RWPE2 (cell line): ENCODE measurements around the gene TANC1.

Experiments
- ATAC-seq: fragments of 200-7000 bp; cut with Tn5 transposase; 3 replicates; pipeline ENCODE4 v1.9.1; 2021; ENCODE audit warnings: low read depth
- DNase-seq: peaks from one replicate; pipeline ENCODE4 v3.0.0-alpha.2; 2020; ENCODE audit warnings: low spot score
- H3K27ac ChIP-seq: fragments of 450-650 bp; 2 replicates; pipeline ENCODE4 v1.5.1; 2017; ENCODE audit warnings: mild to moderate bottlenecking; ENCODE audit not compliant: poor library complexity, severe bottlenecking
- H3K27me3 ChIP-seq: fragments of 250-450 bp; sonication (Bioruptor Pico); 2 replicates; pipeline ENCODE4 v1.5.1; 2021; ENCODE audit warnings: mild to moderate bottlenecking, moderate library complexity; ENCODE audit not compliant: insufficient read depth, poor library complexity, severe bottlenecking
- H3K36me3 ChIP-seq: fragments of 250-450 bp; sonication (Bioruptor Pico); 2 replicates; pipeline ENCODE4 v1.5.1; 2020; ENCODE audit warnings: low read depth, mild to moderate bottlenecking, moderate library complexity
- H3K4me1 ChIP-seq: fragments of 250-450 bp; sonication (Bioruptor Pico); 2 replicates; pipeline ENCODE4 v1.5.1; 2021; ENCODE audit warnings: mild to moderate bottlenecking, moderate library complexity; ENCODE audit not compliant: insufficient read depth, poor library complexity, severe bottlenecking
- H3K4me3 ChIP-seq: fragments of 250-450 bp; sonication (Bioruptor Pico); 2 replicates; pipeline ENCODE4 v1.5.1; 2021; ENCODE audit warnings: mild to moderate bottlenecking, moderate library complexity; ENCODE audit not compliant: severe bottlenecking
- H3K9me3 ChIP-seq: fragments of 250-450 bp; sonication (Bioruptor Pico); 2 replicates; pipeline ENCODE4 v1.5.1; 2021; ENCODE audit warnings: mild to moderate bottlenecking, moderate library complexity; ENCODE audit not compliant: severe bottlenecking
- CTCF ChIP-seq: fragments of 450-650 bp; IDR thresholded peaks from one replicate; pipeline ENCODE4 v1.5.1; 2017; ENCODE audit warnings: mild to moderate bottlenecking, moderate library complexity; ENCODE audit not compliant: poor library complexity, severe bottlenecking

TANC1 gene

DNA sequence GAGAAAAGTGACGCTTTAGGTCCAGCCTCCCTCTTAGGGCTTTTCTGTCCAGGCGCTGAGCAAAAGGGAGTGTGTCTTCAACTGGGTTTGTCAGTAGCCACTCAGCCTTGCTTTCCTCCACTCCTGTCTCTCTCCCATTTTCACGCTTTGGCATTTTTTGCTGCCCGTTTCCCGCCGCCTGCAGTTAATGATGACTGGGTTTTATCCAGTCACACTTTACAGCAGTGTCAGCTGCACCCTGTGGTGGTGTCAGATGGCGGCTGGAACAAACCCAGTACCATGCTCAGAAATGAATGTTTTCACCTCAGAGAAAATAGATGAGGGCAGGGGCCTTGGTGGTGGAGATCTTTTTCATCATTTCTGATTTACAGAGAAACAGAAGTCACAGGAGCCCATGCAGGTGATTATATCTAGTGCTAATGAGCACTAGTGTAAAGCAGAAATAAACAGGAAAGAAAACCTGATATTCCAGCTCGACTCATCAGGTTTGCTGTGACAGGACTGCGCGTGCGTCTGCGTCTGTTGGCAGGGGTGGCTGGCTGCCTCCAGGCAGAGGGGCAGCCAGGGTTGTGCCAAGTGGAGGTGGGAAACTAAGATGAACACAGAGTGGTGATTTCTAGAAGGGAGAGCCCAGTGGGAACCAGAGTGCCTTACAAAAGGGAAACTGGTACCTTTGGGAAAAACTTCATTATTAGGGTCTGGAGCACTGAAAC lies 139.9 kb downstream of the TANC1 start:
- Histone ChIP-seq H3K27ac (no peak overlapping the region), H3K36me3 (no peaks in the 10 kb centered on the region), H3K4me1 (peaks cover 3% of the 10 kb centered on the region), H3K27me3 (no peaks in the 10 kb centered on the region), H3K4me3 (no peak overlapping the region), H3K9me3 (no peaks in the 10 kb centered on the region)
- ATAC-seq (no peak), DNase-seq (no peak)
- no peak for TF ChIP-seq CTCF

DNA sequence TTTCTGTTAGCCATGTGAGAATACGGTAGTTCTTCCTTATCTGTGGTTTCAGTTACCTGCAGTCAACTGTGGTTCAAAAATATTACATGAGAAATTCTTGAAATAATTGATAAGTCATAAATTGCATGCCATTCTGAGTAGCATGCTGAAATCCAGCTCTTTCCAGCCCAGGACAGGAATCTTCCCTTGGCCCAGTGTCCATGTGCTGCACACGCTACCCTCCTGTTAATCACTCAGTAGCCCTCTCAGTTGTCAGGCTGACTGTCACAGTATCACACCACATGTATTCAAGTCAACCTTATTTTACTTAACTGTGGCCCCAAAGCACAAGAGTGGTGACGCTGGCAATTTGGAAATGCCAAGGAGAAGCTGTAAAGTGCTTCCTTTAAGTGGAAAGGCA lies 141.1 kb downstream of the TANC1 start:
- H3K4me3 ChIP-seq = no peak overlapping the region
- ATAC-seq (no peak), DNase-seq (no peak)
- TF ChIP-seq CTCF = no peak
- H3K9me3 ChIP-seq = no peaks in the 10 kb centered on the region
- H3K4me1 ChIP-seq = peaks cover 3% of the 10 kb centered on the region
- no peak overlapping the region for H3K27ac ChIP-seq
- H3K27me3 ChIP-seq = no peaks in the 10 kb centered on the region
- H3K36me3 ChIP-seq = no peaks in the 10 kb centered on the region

DNA sequence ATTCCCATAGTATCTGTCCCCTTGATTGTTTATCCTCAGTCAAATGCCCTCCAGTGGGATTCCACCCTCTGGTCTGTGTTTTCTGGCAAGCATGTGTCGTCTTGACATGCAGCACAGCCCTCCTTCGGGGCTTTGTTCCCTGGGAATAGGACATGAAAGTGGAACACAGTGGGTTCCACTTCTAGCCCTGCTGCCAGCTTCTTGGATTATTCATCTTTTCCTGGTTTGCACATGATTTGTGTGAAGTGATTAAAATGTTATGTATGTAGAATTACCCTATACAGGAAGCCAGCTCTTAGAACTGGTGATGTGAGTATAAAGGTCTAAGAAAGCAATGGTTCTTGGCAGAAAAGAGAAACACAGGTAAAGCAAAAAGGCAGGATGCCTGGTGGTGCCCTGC lies 142.3 kb downstream of the TANC1 start:
- ATAC-seq (no peak), DNase-seq (no peak)
- Histone ChIP-seq H3K36me3 (no peaks in the 10 kb centered on the region), H3K4me3 (no peak overlapping the region), H3K4me1 (peaks cover 3% of the 10 kb centered on the region), H3K27me3 (no peaks in the 10 kb centered on the region), H3K9me3 (no peaks in the 10 kb centered on the region), H3K27ac (no peak overlapping the region)
- TF ChIP-seq CTCF = no peak

DNA sequence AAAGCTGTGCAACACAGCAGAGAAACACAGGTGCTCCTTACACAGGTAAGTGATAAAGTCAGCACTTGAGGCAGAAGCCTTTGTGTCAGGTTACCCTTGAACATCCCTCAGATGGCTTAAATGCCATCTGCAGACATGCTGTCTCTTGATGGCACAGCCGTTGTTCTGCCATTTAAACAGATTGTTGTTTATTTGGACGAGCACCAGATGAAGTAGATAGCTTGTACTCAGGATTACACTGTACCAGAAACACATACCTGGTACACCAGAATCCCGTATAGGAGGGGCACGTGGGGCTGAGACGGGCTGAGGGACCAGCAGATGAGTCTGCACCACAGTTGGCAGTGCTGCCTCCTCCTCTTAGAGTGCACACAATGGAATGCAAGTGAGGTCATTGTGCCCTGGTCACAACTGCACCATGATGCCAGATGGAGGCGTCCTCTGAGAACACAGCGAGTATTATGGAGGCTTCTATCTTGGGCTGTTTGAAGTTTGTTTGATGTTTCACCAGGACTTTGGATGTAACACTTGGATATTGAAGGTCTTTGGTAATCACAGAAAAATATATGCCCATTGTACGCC lies 143.0 kb downstream of the TANC1 start:
- H3K36me3 ChIP-seq = no peaks in the 10 kb centered on the region
- DNase-seq (no peak), ATAC-seq (no peak)
- no peaks in the 10 kb centered on the region for H3K9me3 ChIP-seq
- no peak overlapping the region for H3K4me3 ChIP-seq
- H3K4me1 ChIP-seq = peaks cover 3% of the 10 kb centered on the region
- TF ChIP-seq CTCF = no peak
- no peak overlapping the region for H3K27ac ChIP-seq
- H3K27me3 ChIP-seq = no peaks in the 10 kb centered on the region

- H3K4me1 ChIP-seq = peaks cover 5% of the 10 kb centered on the region
- H3K4me3 ChIP-seq = no peak overlapping the region
- DNase-seq (no peak), ATAC-seq (no peak)
- no peak overlapping the region for H3K27ac ChIP-seq
- H3K9me3 ChIP-seq = no peaks in the 10 kb centered on the region
- H3K36me3 ChIP-seq = no peaks in the 10 kb centered on the region
- no peak for TF ChIP-seq CTCF
- no peaks in the 10 kb centered on the region for H3K27me3 ChIP-seq
These were observed 146.4 kb downstream of the TANC1 start for GRCh38 chr2:159114835-159115234.
